ENCODE data around the gene ACTL8.

DNA sequence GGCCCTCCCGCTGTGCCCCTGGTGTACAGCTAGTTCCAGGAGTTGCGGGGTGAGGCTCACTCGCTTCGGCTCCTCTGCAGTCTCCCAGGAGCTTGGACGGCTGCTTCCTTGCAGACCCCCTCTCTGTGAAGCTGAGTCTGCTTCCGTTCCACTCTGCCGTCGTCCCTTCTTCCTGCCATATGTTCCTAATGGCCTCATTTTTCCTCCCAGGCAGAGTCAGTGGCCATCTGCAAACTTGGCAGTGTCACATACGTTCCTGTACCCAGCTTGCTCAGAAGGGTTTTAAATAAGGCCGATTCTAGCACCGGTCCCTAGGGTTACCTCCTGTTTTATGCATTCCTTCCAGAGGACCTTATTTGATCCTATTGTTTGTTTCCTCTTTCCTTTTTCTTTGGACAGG, 21.3 kb downstream of the ACTL8 start:
- no peak for TF ChIP-seq EGR1 (IDR thresholded peaks at IDR 0.05)
- TF ChIP-seq EP300 (IDR thresholded peaks at IDR 0.05; ENCODE audit: borderline replicate concordance), result no peak

All from Ishikawa (cell line).